Measurements from ENCODE around the gene PLCB4. TPM values are rescaled to one million over a fixed set of nuclear protein-coding genes. Genes with fewer than 3 reads are reported as not detected.

The PLCB4 gene
- total and polyA plus RNA-seq, 3 experiments from 2014 or later: not detected

DNA sequence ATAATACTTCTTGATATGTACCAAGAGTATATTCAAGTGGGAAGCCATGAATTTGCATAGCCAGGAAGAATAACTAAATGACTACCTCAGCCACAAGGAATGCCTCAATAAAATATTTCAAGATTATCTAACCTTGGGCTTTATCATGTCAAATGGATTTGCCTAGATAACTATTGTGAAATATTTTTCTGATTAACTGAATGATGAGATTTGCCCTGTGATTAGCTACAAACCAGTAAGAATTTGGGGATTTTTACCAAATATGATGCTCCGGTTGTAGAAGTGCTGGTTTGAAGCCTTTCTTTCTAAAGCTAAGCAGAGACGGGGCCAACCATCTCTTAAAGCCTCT, 319.9 kb downstream of the PLCB4 start:
- POLR2A ChIA-PET: no interaction called here
- peaks cover 0 to 2% of the 10 kb centered on the region in 2 donors for H3K27me3 Mint-ChIP-seq
- H3K27me3 ChIP-seq (ENCODE audit: insufficient read depth, low read length, poor library complexity, severe bottlenecking): no peaks in the 10 kb centered on the region
- H3K9me3 ChIP-seq (ENCODE audit: low read length): no peaks in the 10 kb centered on the region
- H3K27ac Mint-ChIP-seq: no peak overlapping the region
- H3K36me3 Mint-ChIP-seq: no peaks in the 10 kb centered on the region
- H3K9me3 Mint-ChIP-seq: peaks cover 2 to 6% (median 3%) of the 10 kb centered on the region in 5 donors
- CTCF ChIA-PET: no interaction called here
- no peaks in the 10 kb centered on the region for H3K4me1 Mint-ChIP-seq
- H3K27ac ChIP-seq (ENCODE audit: low read depth, low read length): no peak overlapping the region
- H3K36me3 ChIP-seq (ENCODE audit: insufficient read depth, low read length): no peaks in the 10 kb centered on the region
- no peaks in the 10 kb centered on the region for H3K4me1 ChIP-seq (ENCODE audit: insufficient read depth, low read length)
- no peak for DNase-seq
- H3K4me3 Mint-ChIP-seq: no peak overlapping the region
- no peak overlapping the region for H3K4me3 ChIP-seq (ENCODE audit: low read length)

DNA sequence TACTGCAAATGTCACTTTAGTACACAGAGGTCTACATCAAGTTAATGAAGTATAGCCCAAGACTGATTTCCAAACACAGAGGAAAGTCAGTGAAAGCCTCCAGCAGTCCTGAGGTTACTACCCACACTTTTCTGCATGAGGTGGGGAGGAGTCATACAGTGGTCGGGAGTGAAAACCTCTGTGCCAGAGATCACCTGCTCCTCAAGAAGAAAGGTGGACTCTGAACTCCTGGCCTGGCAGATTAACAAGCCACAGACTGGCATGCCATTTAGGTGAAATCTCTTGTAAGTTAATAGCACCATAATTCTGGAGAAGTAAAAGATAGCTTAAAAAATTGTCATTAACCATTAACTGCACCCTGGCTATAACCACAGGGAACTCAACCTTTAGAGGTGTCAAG, 320.5 kb downstream of the PLCB4 start:
- no peaks in the 10 kb centered on the region for H3K9me3 ChIP-seq (ENCODE audit: low read length)
- H3K4me3 Mint-ChIP-seq: no peak overlapping the region
- POLR2A ChIA-PET: no interaction called here
- CTCF ChIA-PET: no interaction called here
- H3K27me3 Mint-ChIP-seq: peaks cover 0 to 2% of the 10 kb centered on the region in 2 donors
- H3K4me3 ChIP-seq (ENCODE audit: low read length): no peak overlapping the region
- no peaks in the 10 kb centered on the region for H3K27me3 ChIP-seq (ENCODE audit: insufficient read depth, low read length, poor library complexity, severe bottlenecking)
- H3K36me3 ChIP-seq (ENCODE audit: insufficient read depth, low read length): no peaks in the 10 kb centered on the region
- DNase-seq: no peak
- no peaks in the 10 kb centered on the region for H3K4me1 Mint-ChIP-seq
- H3K27ac Mint-ChIP-seq: no peak overlapping the region
- no peaks in the 10 kb centered on the region for H3K4me1 ChIP-seq (ENCODE audit: insufficient read depth, low read length)
- H3K36me3 Mint-ChIP-seq: no peaks in the 10 kb centered on the region
- H3K9me3 Mint-ChIP-seq: peaks cover 0 to 3% (median 2%) of the 10 kb centered on the region in 5 donors
- H3K27ac ChIP-seq (ENCODE audit: low read depth, low read length): no peak overlapping the region

DNA sequence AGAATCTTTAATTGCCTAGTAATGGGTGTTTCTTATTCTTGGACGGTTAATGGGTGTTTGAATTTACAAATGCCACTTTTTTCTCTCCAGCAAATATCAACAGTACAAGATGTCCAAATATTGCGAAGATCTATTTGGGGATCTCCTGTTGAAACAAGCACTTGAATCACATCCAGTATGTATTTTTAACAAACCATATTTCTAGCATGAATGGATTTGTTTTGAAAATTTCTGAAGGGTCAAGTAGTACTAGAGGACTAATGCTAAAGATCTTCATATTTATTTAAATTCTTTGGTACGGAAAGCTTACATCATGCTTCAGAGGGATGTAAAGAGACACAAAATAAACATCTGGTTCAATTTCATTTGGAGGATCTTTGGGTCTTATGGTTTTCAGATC, 321.6 kb downstream of the PLCB4 start:
- H3K9me3 ChIP-seq (ENCODE audit: low read length): no peaks in the 10 kb centered on the region
- Mint-ChIP-seq H3K36me3 (no peaks in the 10 kb centered on the region), H3K27me3 (peaks cover 0 to 2% of the 10 kb centered on the region in 2 donors), H3K27ac (no peak overlapping the region), H3K9me3 (peaks cover 0 to 3% (median 0%) of the 10 kb centered on the region in 5 donors), H3K4me3 (no peak overlapping the region), H3K4me1 (no peaks in the 10 kb centered on the region)
- no peaks in the 10 kb centered on the region for H3K4me1 ChIP-seq (ENCODE audit: insufficient read depth, low read length)
- H3K27me3 ChIP-seq (ENCODE audit: insufficient read depth, low read length, poor library complexity, severe bottlenecking): no peaks in the 10 kb centered on the region
- no peaks in the 10 kb centered on the region for H3K36me3 ChIP-seq (ENCODE audit: insufficient read depth, low read length)
- H3K27ac ChIP-seq (ENCODE audit: low read depth, low read length): no peak overlapping the region
- no peak for DNase-seq
- no peak overlapping the region for H3K4me3 ChIP-seq (ENCODE audit: low read length)
- CTCF ChIA-PET: no interaction called here
- POLR2A ChIA-PET: no interaction called here

DNA sequence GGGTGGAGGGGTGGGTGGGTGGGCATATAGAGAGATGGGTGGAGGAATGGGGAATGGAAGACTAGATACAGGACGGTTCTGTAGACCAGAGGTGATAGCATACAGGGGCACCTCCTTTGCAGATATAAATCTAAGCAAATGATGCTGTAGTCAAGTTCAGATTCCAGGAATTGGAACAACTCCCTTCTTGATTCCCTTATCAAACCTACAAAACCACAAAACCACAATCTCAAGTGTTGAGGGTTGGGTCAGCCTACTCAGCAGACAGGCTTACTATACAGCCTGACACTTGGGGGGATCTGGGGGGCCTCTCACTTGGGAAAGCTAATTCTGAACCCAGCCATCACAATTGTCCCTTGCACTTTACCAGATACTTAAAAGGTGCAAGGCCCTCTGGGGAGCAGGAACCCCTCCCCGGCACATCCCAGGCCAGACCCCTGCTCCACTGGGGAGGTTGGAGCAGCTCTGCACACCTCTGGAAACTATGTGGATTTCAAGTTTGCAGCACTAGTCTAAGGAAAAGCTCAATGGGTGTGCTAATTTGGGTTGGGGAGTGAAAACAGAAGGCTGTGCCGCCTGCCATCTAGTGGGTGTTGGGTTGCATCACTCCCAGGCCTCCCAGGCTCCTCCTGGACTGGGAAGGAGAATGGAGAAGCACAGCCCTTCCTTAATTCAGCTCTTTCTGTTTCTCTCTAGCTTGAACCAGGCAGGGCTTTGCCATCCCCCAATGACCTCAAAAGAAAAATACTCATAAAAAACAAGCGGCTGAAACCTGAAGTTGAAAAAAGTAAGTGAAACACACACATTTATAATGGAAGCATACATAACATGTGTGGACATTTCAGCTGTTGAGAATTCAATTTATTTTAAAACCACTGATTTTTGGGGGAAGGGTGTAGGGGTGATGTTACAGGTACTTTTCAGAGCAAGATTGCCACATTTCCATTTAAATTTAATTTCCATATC, 324.3 kb downstream of the PLCB4 start:
- Mint-ChIP-seq H3K4me3 (no peak overlapping the region), H3K27me3 (no peaks in the 10 kb centered on the region), H3K9me3 (peaks cover 0 to 2% (median 0%) of the 10 kb centered on the region in 5 donors), H3K36me3 (no peaks in the 10 kb centered on the region), H3K4me1 (no peaks in the 10 kb centered on the region), H3K27ac (no peak overlapping the region)
- no peak overlapping the region for H3K4me3 ChIP-seq (ENCODE audit: low read length)
- H3K27ac ChIP-seq (ENCODE audit: low read depth, low read length): no peak overlapping the region
- no peak for DNase-seq
- CTCF ChIA-PET: no interaction called here
- no peaks in the 10 kb centered on the region for H3K36me3 ChIP-seq (ENCODE audit: insufficient read depth, low read length)
- POLR2A ChIA-PET: no interaction called here
- H3K27me3 ChIP-seq (ENCODE audit: insufficient read depth, low read length, poor library complexity, severe bottlenecking): no peaks in the 10 kb centered on the region
- no peaks in the 10 kb centered on the region for H3K9me3 ChIP-seq (ENCODE audit: low read length)
- H3K4me1 ChIP-seq (ENCODE audit: insufficient read depth, low read length): no peaks in the 10 kb centered on the region

DNA sequence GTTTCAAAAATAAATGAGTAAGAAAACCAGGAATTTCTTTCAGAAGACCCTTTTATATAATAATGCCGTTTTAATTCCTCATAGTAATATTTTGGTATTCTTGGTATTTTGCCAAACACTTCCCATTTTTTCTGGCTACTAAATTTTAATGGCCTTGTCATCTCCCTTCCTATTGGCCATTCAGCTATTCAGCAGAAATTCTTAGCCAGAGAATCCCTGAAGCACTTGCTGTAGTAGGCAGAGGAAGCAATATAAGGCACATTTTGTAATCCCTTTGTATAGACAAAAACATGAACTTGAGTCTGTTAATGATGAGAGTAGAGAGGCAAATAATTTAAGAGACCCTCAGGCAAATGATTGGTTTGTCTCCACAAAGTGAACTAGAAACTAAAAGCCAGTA, 327.1 kb downstream of the PLCB4 start:
- ChIA-PET CTCF (interaction anchor here (1.3 kb wide), 1 partner anchor 12 kb away, joined by 3 read pairs; no protein-coding TSS in a partner anchor), POLR2A (no interaction called here)
- H3K27ac Mint-ChIP-seq: no peak overlapping the region
- H3K4me3 Mint-ChIP-seq: no peak overlapping the region
- Histone ChIP-seq H3K9me3 (ENCODE audit: low read length) (no peaks in the 10 kb centered on the region), H3K27me3 (ENCODE audit: insufficient read depth, low read length, poor library complexity, severe bottlenecking) (no peaks in the 10 kb centered on the region), H3K4me3 (ENCODE audit: low read length) (no peak overlapping the region), H3K4me1 (ENCODE audit: insufficient read depth, low read length) (no peaks in the 10 kb centered on the region), H3K36me3 (ENCODE audit: insufficient read depth, low read length) (no peaks in the 10 kb centered on the region), H3K27ac (ENCODE audit: low read depth, low read length) (no peak overlapping the region)
- no peak for DNase-seq
- H3K9me3 Mint-ChIP-seq: peaks cover 0 to 2% (median 0%) of the 10 kb centered on the region in 5 donors
- no peaks in the 10 kb centered on the region for H3K4me1 Mint-ChIP-seq
- H3K36me3 Mint-ChIP-seq: no peaks in the 10 kb centered on the region
- H3K27me3 Mint-ChIP-seq: no peaks in the 10 kb centered on the region

DNA sequence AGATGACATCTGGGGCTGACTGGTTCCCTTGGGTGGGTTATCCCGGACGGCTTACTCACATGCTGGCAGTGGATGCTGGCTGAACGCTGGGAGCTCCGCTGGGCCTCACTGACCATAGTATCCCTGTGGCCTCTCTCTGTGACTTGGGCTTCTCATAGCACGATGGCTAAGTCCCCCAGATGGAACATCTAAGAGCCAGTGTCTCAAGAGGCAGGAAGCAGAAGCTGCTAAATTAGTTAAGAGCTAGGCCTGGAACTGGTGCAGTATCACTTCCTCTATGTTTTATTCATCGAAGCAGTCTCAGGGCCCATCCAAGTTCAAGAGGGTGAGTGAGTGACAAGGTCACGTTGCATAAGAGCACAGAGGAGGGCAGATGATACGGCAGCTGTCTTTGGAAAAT, 329.0 kb downstream of the PLCB4 start:
- ChIA-PET CTCF (no interaction called here), POLR2A (no interaction called here)
- Mint-ChIP-seq H3K36me3 (no peaks in the 10 kb centered on the region), H3K27me3 (no peaks in the 10 kb centered on the region), H3K4me1 (no peaks in the 10 kb centered on the region), H3K4me3 (no peak overlapping the region), H3K9me3 (no peaks in the 10 kb centered on the region), H3K27ac (no peak overlapping the region)
- H3K36me3 ChIP-seq (ENCODE audit: insufficient read depth, low read length): no peaks in the 10 kb centered on the region
- H3K27me3 ChIP-seq (ENCODE audit: insufficient read depth, low read length, poor library complexity, severe bottlenecking): no peaks in the 10 kb centered on the region
- no peaks in the 10 kb centered on the region for H3K4me1 ChIP-seq (ENCODE audit: insufficient read depth, low read length)
- H3K9me3 ChIP-seq (ENCODE audit: low read length): no peaks in the 10 kb centered on the region
- no peak overlapping the region for H3K27ac ChIP-seq (ENCODE audit: low read depth, low read length)
- H3K4me3 ChIP-seq (ENCODE audit: low read length): no peak overlapping the region
- DNase-seq: no peak

DNA sequence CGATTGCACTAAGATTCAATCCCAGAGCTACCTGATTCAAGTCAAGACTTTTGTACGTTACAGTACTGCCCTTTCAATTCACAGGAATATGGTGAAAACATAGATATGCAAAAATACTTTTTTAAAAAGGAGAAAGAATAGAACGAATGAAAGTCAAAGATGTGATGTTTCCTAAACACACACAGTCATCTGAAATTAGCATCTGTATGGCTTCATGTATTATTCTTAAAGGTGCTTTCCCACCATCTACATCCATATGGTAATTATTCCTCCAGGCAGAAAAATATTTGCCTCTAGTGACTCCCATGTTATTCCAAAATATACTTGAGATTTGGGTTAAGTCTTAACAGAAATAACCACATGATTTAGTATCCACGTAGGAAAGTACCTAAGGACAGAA, 330.0 kb downstream of the PLCB4 start:
- Histone ChIP-seq H3K4me3 (ENCODE audit: low read length) (no peak overlapping the region), H3K27me3 (ENCODE audit: insufficient read depth, low read length, poor library complexity, severe bottlenecking) (no peaks in the 10 kb centered on the region), H3K27ac (ENCODE audit: low read depth, low read length) (no peak overlapping the region), H3K4me1 (ENCODE audit: insufficient read depth, low read length) (no peaks in the 10 kb centered on the region), H3K36me3 (ENCODE audit: insufficient read depth, low read length) (no peaks in the 10 kb centered on the region), H3K9me3 (ENCODE audit: low read length) (no peaks in the 10 kb centered on the region)
- H3K36me3 Mint-ChIP-seq: no peaks in the 10 kb centered on the region
- CTCF ChIA-PET: no interaction called here
- H3K27me3 Mint-ChIP-seq: no peaks in the 10 kb centered on the region
- no peak overlapping the region for H3K4me3 Mint-ChIP-seq
- H3K9me3 Mint-ChIP-seq: no peaks in the 10 kb centered on the region
- H3K4me1 Mint-ChIP-seq: no peaks in the 10 kb centered on the region
- DNase-seq: no peak
- POLR2A ChIA-PET: no interaction called here
- no peak overlapping the region for H3K27ac Mint-ChIP-seq

DNA sequence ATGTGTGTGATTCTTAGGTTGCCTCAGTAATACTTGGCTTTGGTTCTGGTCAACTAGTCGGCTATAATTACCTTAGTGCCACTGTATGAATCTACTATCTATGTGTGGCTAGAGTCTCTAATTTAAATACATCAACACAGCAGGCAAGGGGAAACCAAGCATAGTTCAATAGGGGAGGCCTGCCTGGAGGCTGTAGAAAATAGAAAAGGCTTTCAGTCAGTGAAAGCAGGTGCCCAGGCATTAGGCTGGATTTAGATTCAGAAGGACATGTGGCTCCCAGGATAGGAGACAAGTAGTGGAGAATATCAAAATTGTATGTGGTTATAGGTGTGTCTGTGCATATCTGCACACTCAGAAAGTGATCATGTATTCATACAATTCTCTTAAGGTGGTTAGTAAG, 330.4 kb downstream of the PLCB4 start:
- H3K4me1 Mint-ChIP-seq: no peaks in the 10 kb centered on the region
- no peaks in the 10 kb centered on the region for H3K27me3 Mint-ChIP-seq
- H3K27ac ChIP-seq (ENCODE audit: low read depth, low read length): no peak overlapping the region
- H3K27ac Mint-ChIP-seq: no peak overlapping the region
- H3K27me3 ChIP-seq (ENCODE audit: insufficient read depth, low read length, poor library complexity, severe bottlenecking): no peaks in the 10 kb centered on the region
- H3K4me1 ChIP-seq (ENCODE audit: insufficient read depth, low read length): no peaks in the 10 kb centered on the region
- POLR2A ChIA-PET: no interaction called here
- no peak for DNase-seq
- no peak overlapping the region for H3K4me3 Mint-ChIP-seq
- H3K9me3 ChIP-seq (ENCODE audit: low read length): no peaks in the 10 kb centered on the region
- H3K9me3 Mint-ChIP-seq: no peaks in the 10 kb centered on the region
- H3K36me3 Mint-ChIP-seq: no peaks in the 10 kb centered on the region
- CTCF ChIA-PET: no interaction called here
- H3K4me3 ChIP-seq (ENCODE audit: low read length): no peak overlapping the region
- no peaks in the 10 kb centered on the region for H3K36me3 ChIP-seq (ENCODE audit: insufficient read depth, low read length)
